Smooth muscle cell (in vitro differentiated cells): ENCODE data around the gene SETD9. TPM values are rescaled to one million over a fixed set of nuclear protein-coding genes. Genes with fewer than 3 reads are reported as not detected.

Experiments
- DNase-seq: peaks from one replicate; lab custom pipeline; 2025; ENCODE audit not compliant: unreplicated experiment; lab: John Stamatoyannopoulos, UW
- H2AFZ ChIP-seq: fragments of 200-600 bp; sonication (generic); 2 replicates; pipeline ENCODE4 v1.6.0; 2016; ENCODE audit warnings: antibody characterized with exemption, low read depth, mild to moderate bottlenecking
- H3F3A ChIP-seq: fragments of 200-600 bp; sonication (generic); 2 replicates; pipeline ENCODE4 v1.6.0; 2017; ENCODE audit warnings: antibody characterized with exemption, low read depth
- H3K27ac ChIP-seq: fragments of 200-600 bp; sonication (generic); 2 replicates; pipeline ENCODE4 v1.5.1; 2016; ENCODE audit warnings: low read depth, mild to moderate bottlenecking
- H3K27me3 ChIP-seq: fragments of 200-600 bp; sonication (generic); 2 replicates; pipeline ENCODE4 v1.6.1; 2016; ENCODE audit warnings: low read depth, mild to moderate bottlenecking
- H3K36me3 ChIP-seq: fragments of 200-600 bp; sonication (generic); 2 replicates; pipeline ENCODE4 v1.5.1; 2016; ENCODE audit warnings: low read depth
- H3K4me1 ChIP-seq: fragments of 200-600 bp; sonication (generic); 2 replicates; pipeline ENCODE4 v1.5.1; 2016; ENCODE audit warnings: low read depth
- H3K4me2 ChIP-seq: fragments of 200-600 bp; sonication (generic); 2 replicates; pipeline ENCODE4 v1.6.0; 2016; ENCODE audit warnings: mild to moderate bottlenecking
- H3K4me3 ChIP-seq: fragments of 200-600 bp; sonication (generic); 2 replicates; pipeline ENCODE4 v1.5.1; 2016; ENCODE audit warnings: mild to moderate bottlenecking
- H3K79me2 ChIP-seq: fragments of 200-600 bp; sonication (generic); 2 replicates; pipeline ENCODE4 v1.6.0; 2016; ENCODE audit warnings: low read depth, mild to moderate bottlenecking
- H3K9ac ChIP-seq: fragments of 200-600 bp; sonication (generic); 2 replicates; pipeline ENCODE4 v1.6.0; 2016; ENCODE audit warnings: low read depth
- H3K9me3 ChIP-seq: fragments of 200-600 bp; sonication (generic); replicated peaks from 2 replicates; pipeline ENCODE4 v1.5.1; 2016; ENCODE audit warnings: low read depth
- H4K20me1 ChIP-seq: fragments of 200-600 bp; sonication (generic); 2 replicates; pipeline ENCODE4 v1.6.0; 2016; ENCODE audit warnings: low read depth
- WGBS: methylation state at CpG from one replicate; pipeline ENCODE4 v1.1.7; 2016; ENCODE audit warnings: low lambda C conversion rate; 5-methylcytosine and 5-hydroxymethylcytosine counted together
- polyA plus RNA-seq: library from polyadenylated mRNA; unstranded; fragments of >200 nt; fragmentation: Nextera tagmentation; extraction: Ambion mirVana; gene quantifications from 2 replicates; pipeline ENCODE4 v1.2.1, GENCODE V29; 2016
- total RNA-seq: library from RNA; depleted of rRNA; stranded (reverse); fragments of >200 nt; gene quantifications from 2 replicates; pipeline ENCODE4 v1.2.3, GENCODE V29; 2014
- TF ChIP-seq, protein P1 (sequence below): fragments of 200-600 bp; sonication (generic); IDR thresholded peaks from 2 replicates; pipeline ENCODE4 v1.5.1; 2017; ENCODE audit warnings: borderline replicate concordance, mild to moderate bottlenecking, antibody characterized with exemption; ENCODE audit not compliant: insufficient read depth, poor library complexity, severe bottlenecking

Gene SETD9
- total and polyA plus RNA-seq, 2 experiments from 2014 or later, result 8.6 to 19.8 TPM

DNA sequence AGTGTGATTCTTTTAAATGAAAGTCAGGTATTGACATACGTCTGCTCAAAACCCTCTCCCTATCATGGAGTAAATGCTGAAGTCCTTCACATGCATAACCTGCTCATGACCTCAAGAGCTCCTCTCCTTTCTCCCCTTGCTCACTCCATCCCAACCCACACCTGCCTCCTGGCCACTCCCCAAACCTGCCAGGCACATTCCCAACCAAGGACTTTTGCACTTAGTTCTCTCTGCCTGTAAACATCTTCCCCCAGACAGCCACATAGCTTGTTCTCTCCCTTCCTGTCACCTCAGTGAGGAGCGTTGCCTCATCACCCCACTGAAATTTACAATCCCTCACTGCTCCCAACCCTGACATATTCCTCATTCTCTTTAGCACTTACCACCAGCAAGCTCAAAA, 8.7 kb downstream of the SETD9 start:
- 95% methylated on average over 2 of the region's 2 CpGs for WGBS
- no peak for DNase-seq
- Histone ChIP-seq H3K4me1 (no peaks in the 10 kb centered on the region), H3K4me3 (no peak overlapping the region), H3K9ac (no peak overlapping the region), H3K36me3 (peaks cover 5% of the 10 kb centered on the region), H3F3A (no peaks in the 10 kb centered on the region), H3K27ac (no peak overlapping the region), H2AFZ (no peak overlapping the region), H3K9me3 (no peaks in the 10 kb centered on the region), H3K79me2 (no peaks in the 10 kb centered on the region), H4K20me1 (peaks cover 3% of the 10 kb centered on the region), H3K27me3 (no peaks in the 10 kb centered on the region), H3K4me2 (no peak overlapping the region)
- TF ChIP-seq, protein P1, sequence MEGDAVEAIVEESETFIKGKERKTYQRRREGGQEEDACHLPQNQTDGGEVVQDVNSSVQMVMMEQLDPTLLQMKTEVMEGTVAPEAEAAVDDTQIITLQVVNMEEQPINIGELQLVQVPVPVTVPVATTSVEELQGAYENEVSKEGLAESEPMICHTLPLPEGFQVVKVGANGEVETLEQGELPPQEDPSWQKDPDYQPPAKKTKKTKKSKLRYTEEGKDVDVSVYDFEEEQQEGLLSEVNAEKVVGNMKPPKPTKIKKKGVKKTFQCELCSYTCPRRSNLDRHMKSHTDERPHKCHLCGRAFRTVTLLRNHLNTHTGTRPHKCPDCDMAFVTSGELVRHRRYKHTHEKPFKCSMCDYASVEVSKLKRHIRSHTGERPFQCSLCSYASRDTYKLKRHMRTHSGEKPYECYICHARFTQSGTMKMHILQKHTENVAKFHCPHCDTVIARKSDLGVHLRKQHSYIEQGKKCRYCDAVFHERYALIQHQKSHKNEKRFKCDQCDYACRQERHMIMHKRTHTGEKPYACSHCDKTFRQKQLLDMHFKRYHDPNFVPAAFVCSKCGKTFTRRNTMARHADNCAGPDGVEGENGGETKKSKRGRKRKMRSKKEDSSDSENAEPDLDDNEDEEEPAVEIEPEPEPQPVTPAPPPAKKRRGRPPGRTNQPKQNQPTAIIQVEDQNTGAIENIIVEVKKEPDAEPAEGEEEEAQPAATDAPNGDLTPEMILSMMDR, result no peak

GRCh38 chr5:56919942-56920662, 10.7 kb downstream of the SETD9 start:
- no peak overlapping the region for H3K4me2 ChIP-seq
- no peak overlapping the region for H3K4me3 ChIP-seq
- H3K9me3 ChIP-seq, result no peaks in the 10 kb centered on the region
- H4K20me1 ChIP-seq, result peaks cover 3% of the 10 kb centered on the region
- no peaks in the 10 kb centered on the region for H3K4me1 ChIP-seq
- H3F3A ChIP-seq, result no peaks in the 10 kb centered on the region
- H3K36me3 ChIP-seq, result peaks cover 9% of the 10 kb centered on the region
- H3K79me2 ChIP-seq, result no peaks in the 10 kb centered on the region
- DNase-seq, result no peak
- WGBS, result 98% methylated on average over 1 of the region's 1 CpG
- no peak overlapping the region for H3K27ac ChIP-seq
- H3K9ac ChIP-seq, result no peak overlapping the region
- no peak overlapping the region for H2AFZ ChIP-seq
- TF ChIP-seq, protein P1, result no peak
- H3K27me3 ChIP-seq, result no peaks in the 10 kb centered on the region

- WGBS, result 98% methylated on average over 6 of the region's 6 CpGs
- DNase-seq, result no peak
- no peaks in the 10 kb centered on the region for H3F3A ChIP-seq
- H3K36me3 ChIP-seq, result peaks cover 19% of the 10 kb centered on the region
- H3K4me2 ChIP-seq, result no peak overlapping the region
- no peaks in the 10 kb centered on the region for H3K27me3 ChIP-seq
- H3K27ac ChIP-seq, result no peak overlapping the region
- H3K9ac ChIP-seq, result no peak overlapping the region
- no peak overlapping the region for H2AFZ ChIP-seq
- no peaks in the 10 kb centered on the region for H3K9me3 ChIP-seq
- no peaks in the 10 kb centered on the region for H3K79me2 ChIP-seq
- H4K20me1 ChIP-seq, result peaks cover 3% of the 10 kb centered on the region
- H3K4me1 ChIP-seq, result no peaks in the 10 kb centered on the region
- H3K4me3 ChIP-seq, result no peak overlapping the region
- TF ChIP-seq, protein P1, result no peak
Measured at GRCh38 chr5:56922922-56923321, 13.5 kb downstream of the SETD9 start.

DNA sequence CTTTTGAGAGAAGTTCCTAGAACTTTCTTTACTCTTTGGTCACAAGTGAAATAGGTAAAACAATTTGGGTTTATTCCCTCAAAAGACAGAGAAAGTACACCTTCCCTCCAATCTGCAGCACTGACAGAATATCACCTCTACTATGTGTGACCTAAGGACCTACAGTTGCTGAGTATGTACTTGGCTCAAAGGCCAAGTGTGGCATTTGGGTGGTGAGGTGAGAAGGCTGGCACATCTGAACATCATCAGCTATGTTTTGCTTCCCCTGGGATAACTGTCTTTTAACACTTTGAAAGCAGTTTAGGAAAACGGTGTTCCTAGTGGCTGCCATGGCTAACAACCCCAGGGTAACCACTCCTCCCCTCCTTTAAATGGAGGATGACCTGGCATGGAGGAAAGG, 24.9 kb downstream of the SETD9 start:
- Histone ChIP-seq H3K9me3 (no peaks in the 10 kb centered on the region), H3K9ac (no peak overlapping the region), H3K27me3 (no peaks in the 10 kb centered on the region), H3F3A (no peaks in the 10 kb centered on the region), H3K27ac (no peak overlapping the region), H3K79me2 (peaks cover 5% of the 10 kb centered on the region), H4K20me1 (no peaks in the 10 kb centered on the region), H2AFZ (no peak overlapping the region), H3K36me3 (peaks cover 48% of the 10 kb centered on the region), H3K4me2 (no peak overlapping the region), H3K4me1 (no peaks in the 10 kb centered on the region), H3K4me3 (no peak overlapping the region)
- TF ChIP-seq, protein P1, result no peak
- 91% methylated on average over 1 of the region's 1 CpG for WGBS
- no peak for DNase-seq
